Neural progenitor cell (in vitro differentiated cells): ENCODE measurements around the gene FOXO6.

Experiments used
- CTCF ChIP-seq: fragments of 200-600 bp; sonication (generic); IDR thresholded peaks from 2 replicates; pipeline ENCODE4 v1.5.1; 2017; ENCODE audit warnings: antibody characterized with exemption, mild to moderate bottlenecking
- EZH2phosphoT487 ChIP-seq: fragments of 200-600 bp; sonication (generic); IDR thresholded peaks from 2 replicates; pipeline ENCODE4 v1.6.1; 2017; ENCODE audit warnings: antibody characterized with exemption

DNA sequence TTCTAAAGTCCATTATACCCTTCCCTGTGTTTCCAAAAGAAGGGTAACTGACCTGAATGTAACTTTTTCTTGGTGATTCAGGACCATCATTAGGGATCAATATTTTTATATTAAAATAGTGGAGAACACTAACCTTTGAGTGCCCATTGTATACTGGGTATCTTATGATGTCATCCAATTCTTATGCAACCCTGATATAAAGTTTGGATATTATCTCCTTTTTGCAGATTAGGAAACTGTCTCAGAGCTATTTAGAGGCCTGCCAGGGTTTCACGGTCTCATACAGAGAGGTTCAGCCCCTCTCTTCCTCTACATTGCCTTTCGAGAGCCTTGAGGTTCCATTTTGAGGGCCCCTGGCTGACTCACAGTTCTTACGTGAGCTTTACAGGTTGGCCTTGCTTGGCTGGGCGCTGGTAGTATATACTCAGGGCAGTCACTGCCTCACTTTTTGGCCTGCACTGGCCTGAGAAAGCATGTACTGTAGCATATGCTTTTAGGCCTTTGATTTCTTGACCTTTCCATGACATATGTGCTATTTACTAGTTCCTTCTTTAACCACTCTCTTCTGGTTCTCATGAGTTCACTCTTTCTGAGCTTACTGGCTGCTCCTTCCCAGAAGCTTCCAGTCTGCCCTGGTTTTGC lies 15.7 kb upstream of the FOXO6 start:
- TF ChIP-seq CTCF, result no peak
- TF ChIP-seq EZH2phosphoT487, result no peak
